ENCODE data around the gene ZBTB39. TPM values are rescaled to one million over a fixed set of nuclear protein-coding genes. Genes with fewer than 3 reads are reported as not detected.

The ZBTB39 gene
- total and polyA plus RNA-seq, 2 donors (not counting 1 experiment from before 2014, with no cell fraction given) = 5.4 to 13.9 TPM

- Histone ChIP-seq H3K27ac (ENCODE audit: low read length in 2 of 2) (no peak overlapping the region), H3K27me3 (replicated peaks in 1 of 4; ENCODE audit: control extremely low read depth in 1 of 4, control insufficient read depth in 3 of 4, insufficient read depth in 4 of 4, low read length in 3 of 4) (peaks cover 0 to 9% (median 0%) of the 10 kb centered on the region in 4 experiments), H3K79me2 (ENCODE audit: control insufficient read depth, insufficient read depth, low read length) (no peaks in the 10 kb centered on the region), H2AFZ (ENCODE audit: insufficient read depth, low read depth, low read length, poor library complexity, severe bottlenecking) (no peak overlapping the region), H3K36me3 (replicated peaks in 1 of 2; ENCODE audit: control extremely low read depth in 1 of 2, control insufficient read depth in 1 of 2, extremely low read depth in 1 of 2, insufficient read depth in 2 of 2, low read length in 1 of 2) (no peaks in the 10 kb centered on the region), H3K4me2 (replicated peaks; ENCODE audit: low read depth, low read length, poor library complexity, severe bottlenecking) (no peak overlapping the region), H3K9me3 (ENCODE audit: control extremely low read depth in 1 of 3, control insufficient read depth in 2 of 3, insufficient read depth in 1 of 3, low read length in 2 of 3) (peaks cover 0 to 18% (median 4%) of the 10 kb centered on the region in 3 donors), H3K4me1 (ENCODE audit: control insufficient read depth in 2 of 2, insufficient read depth in 2 of 2, low read length in 2 of 2) (no peaks in the 10 kb centered on the region), H4K20me1 (ENCODE audit: control insufficient read depth, insufficient read depth, low read length, poor library complexity, severe bottlenecking) (no peaks in the 10 kb centered on the region), H3K4me3 (ENCODE audit: control extremely low read depth in 1 of 5, extremely low read depth in 1 of 5, insufficient read depth in 1 of 5, low read depth in 2 of 5, low read length in 4 of 5) (no peak overlapping the region), H3K9ac (ENCODE audit: low read length) (no peak overlapping the region)
- no peaks in the 10 kb centered on the region for H3K4me1 Mint-ChIP-seq
- peaks cover 8% of the 10 kb centered on the region for H3K27me3 Mint-ChIP-seq
- WGBS (ENCODE audit: insufficient coverage) = 85% methylated on average over 5 of the region's 6 CpGs
- ChIA-PET POLR2A (no interaction called here), CTCF (no interaction called here)
- ATAC-seq (ENCODE audit: low read depth) (no peak), DNase-seq (no peak)
- no peaks in the 10 kb centered on the region for H3K9me3 Mint-ChIP-seq (ENCODE audit: insufficient read depth)
- TF ChIP-seq CTCF (IDR thresholded peaks at IDR 0.05) (no peak), EZH2 (IDR thresholded peaks at IDR 0.05; ENCODE audit: borderline replicate concordance, insufficient read depth, low read depth, low read length, poor library complexity, severe bottlenecking) (no peak)
- intact Hi-C loops (cut with micrococcal nuclease) = no loop called here
- no peak overlapping the region for H3K4me3 Mint-ChIP-seq
- no peak overlapping the region for H3K27ac Mint-ChIP-seq
These were observed 51.4 kb downstream of the ZBTB39 start for GRCh38 chr12:56954958-56955355.

- no peak for TF ChIP-seq CTCF (IDR thresholded peaks at IDR 0.05)
- TF ChIP-seq EZH2 (IDR thresholded peaks at IDR 0.05; ENCODE audit: borderline replicate concordance, insufficient read depth, low read depth, low read length, poor library complexity, severe bottlenecking) = no peak
- Histone ChIP-seq H3K79me2 (ENCODE audit: control insufficient read depth, insufficient read depth, low read length) (no peaks in the 10 kb centered on the region), H3K4me1 (ENCODE audit: control insufficient read depth in 2 of 2, insufficient read depth in 2 of 2, low read length in 2 of 2) (no peaks in the 10 kb centered on the region), H3K9me3 (ENCODE audit: control extremely low read depth in 1 of 3, control insufficient read depth in 2 of 3, insufficient read depth in 1 of 3, low read length in 2 of 3) (peaks cover 0 to 18% (median 4%) of the 10 kb centered on the region in 3 donors), H3K4me3 (ENCODE audit: control extremely low read depth in 1 of 5, extremely low read depth in 1 of 5, insufficient read depth in 1 of 5, low read depth in 2 of 5, low read length in 4 of 5) (no peak overlapping the region), H3K27ac (ENCODE audit: low read length in 2 of 2) (no peak overlapping the region), H4K20me1 (ENCODE audit: control insufficient read depth, insufficient read depth, low read length, poor library complexity, severe bottlenecking) (no peaks in the 10 kb centered on the region), H3K4me2 (replicated peaks; ENCODE audit: low read depth, low read length, poor library complexity, severe bottlenecking) (no peak overlapping the region), H3K36me3 (replicated peaks in 1 of 2; ENCODE audit: control extremely low read depth in 1 of 2, control insufficient read depth in 1 of 2, extremely low read depth in 1 of 2, insufficient read depth in 2 of 2, low read length in 1 of 2) (no peaks in the 10 kb centered on the region), H2AFZ (ENCODE audit: insufficient read depth, low read depth, low read length, poor library complexity, severe bottlenecking) (no peak overlapping the region), H3K9ac (ENCODE audit: low read length) (no peak overlapping the region), H3K27me3 (replicated peaks in 1 of 4; ENCODE audit: control extremely low read depth in 1 of 4, control insufficient read depth in 3 of 4, insufficient read depth in 4 of 4, low read length in 3 of 4) (peaks cover 0 to 9% (median 0%) of the 10 kb centered on the region in 4 experiments)
- no peak for DNase-seq
- H3K4me1 Mint-ChIP-seq = no peaks in the 10 kb centered on the region
- no peak overlapping the region for H3K27ac Mint-ChIP-seq
- ChIA-PET CTCF (no interaction called here), POLR2A (no interaction called here)
- H3K4me3 Mint-ChIP-seq = no peak overlapping the region
- ATAC-seq (ENCODE audit: low read depth) = no peak
- H3K27me3 Mint-ChIP-seq = peaks cover 3% of the 10 kb centered on the region
- intact Hi-C loops (cut with micrococcal nuclease) = no loop called here
- H3K9me3 Mint-ChIP-seq (ENCODE audit: insufficient read depth) = no peaks in the 10 kb centered on the region
- WGBS (ENCODE audit: insufficient coverage) = 87% methylated on average over 6 of the region's 6 CpGs
These were observed 52.0 kb downstream of the ZBTB39 start for GRCh38 chr12:56954057-56954957.

All from B cell (primary cell).